NCI-H2196 treated with DMSO at 0.1 percent for 48 hours (cell line): Measurements from ENCODE around the gene HDAC11.
"Not testable (repeated sequence)": the region's sequence is repeated elsewhere in the genome, so short reads cannot be mapped to it uniquely, and the experiment has no call there.

Experiments used
- DNase-seq: peaks from one replicate; lab custom pipeline; 2025; ENCODE audit not compliant: unreplicated experiment; lab: John Stamatoyannopoulos, UW

HDAC11 gene

GRCh38 chr3:13492976-13493866, 13.1 kb downstream of the HDAC11 start:
- DNase-seq, result no peak

- DNase-seq, result no peak
Observed at GRCh38 chr3:13493867-13494441, 13.8 kb downstream of the HDAC11 start.

- DNase-seq, result no peak
Observed at GRCh38 chr3:13494463-13495350, 14.6 kb downstream of the HDAC11 start.

GRCh38 chr3:13495351-13495813, 15.3 kb downstream of the HDAC11 start:
- no peak for DNase-seq

GRCh38 chr3:13495921-13496723, 16.0 kb downstream of the HDAC11 start:
- DNase-seq, result peak; percentile 34

GRCh38 chr3:13496879-13497278, 16.8 kb downstream of the HDAC11 start:
- no peak for DNase-seq

- DNase-seq, result no peak
Observed at GRCh38 chr3:13497386-13497785, 17.3 kb downstream of the HDAC11 start.

GRCh38 chr3:13498354-13499060, 18.4 kb downstream of the HDAC11 start:
- DNase-seq, result no peak

GRCh38 chr3:13499246-13499645, 19.1 kb downstream of the HDAC11 start:
- not testable (repeated sequence) for DNase-seq

GRCh38 chr3:13500133-13500885, 20.2 kb downstream of the HDAC11 start:
- no peak for DNase-seq

GRCh38 chr3:13501056-13501455, 20.9 kb downstream of the HDAC11 start:
- no peak for DNase-seq

GRCh38 chr3:13501521-13501920, 21.4 kb downstream of the HDAC11 start:
- no peak for DNase-seq

GRCh38 chr3:13501958-13502790, 22.1 kb downstream of the HDAC11 start:
- DNase-seq, result no peak

GRCh38 chr3:13502791-13503060, 22.6 kb downstream of the HDAC11 start:
- DNase-seq, result no peak

GRCh38 chr3:13504161-13504831, 24.2 kb downstream of the HDAC11 start:
- no peak for DNase-seq

- no peak for DNase-seq
Observed at GRCh38 chr3:13505147-13506130, 25.3 kb downstream of the HDAC11 start.

- DNase-seq, result no peak
Observed at GRCh38 chr3:13506239-13506638, 26.1 kb downstream of the HDAC11 start.
